Activated T-helper 17 cell treated with anti-CD3 and anti-CD28 coated beads, Interleukin-2, amount 50 U/mL, for 72 hours (primary cell): Measurements from ENCODE around the gene CTNNBIP1. TPM values are rescaled to one million over a fixed set of nuclear protein-coding genes. Genes with fewer than 3 reads are reported as not detected.
A peak's percentile ranks its signal among the peaks of the same experiment; 100 is the strongest.
"Not testable (repeated sequence)": the region's sequence is repeated elsewhere in the genome, so short reads cannot be mapped to it uniquely, and the experiment has no call there.

ENCODE experiments used
- ATAC-seq: fragments of 150-1000 bp; cut with Tn5 transposase; replicated peaks from 2 replicates; pipeline ENCODE4 v1.10.0; 2021; ENCODE audit warnings: mild to moderate bottlenecking, moderate library complexity
- H3K27ac Mint-ChIP-seq: one replicate; pipeline ENCODE4 v1.8.0; 2022; ENCODE audit warnings: mixed read lengths
- H3K27me3 Mint-ChIP-seq: one replicate; pipeline ENCODE4 v1.8.0; 2022; ENCODE audit warnings: mixed read lengths
- H3K36me3 Mint-ChIP-seq: one replicate; pipeline ENCODE4 v1.8.0; 2022; ENCODE audit warnings: low read depth, mild to moderate bottlenecking, mixed read lengths
- H3K4me1 Mint-ChIP-seq: one replicate; pipeline ENCODE4 v1.8.0; 2022; ENCODE audit warnings: mixed read lengths
- H3K4me3 Mint-ChIP-seq: one replicate; pipeline ENCODE4 v1.8.0; 2022; ENCODE audit warnings: mild to moderate bottlenecking, mixed read lengths
- H3K9me3 Mint-ChIP-seq: one replicate; pipeline ENCODE4 v1.8.0; 2022; ENCODE audit warnings: mixed read lengths
- total RNA-seq, 2 donors: library from RNA; stranded (reverse); gene quantifications; one replicate each; pipeline ENCODE4 v1.2.3, GENCODE V29; 2022

Gene CTNNBIP1
- total RNA-seq, 2 donors from 2014 or later: 5.6 to 9.7 TPM

- Mint-ChIP-seq H3K36me3 (no peaks in the 10 kb centered on the region), H3K27ac (no peak overlapping the region), H3K27me3 (no peaks in the 10 kb centered on the region), H3K4me3 (no peak overlapping the region), H3K9me3 (no peaks in the 10 kb centered on the region), H3K4me1 (peaks cover 6% of the 10 kb centered on the region)
- ATAC-seq: no peak
These were observed 95.5 kb downstream of the CTNNBIP1 start for GRCh38 chr1:9814619-9815018.

- H3K27me3 Mint-ChIP-seq: no peaks in the 10 kb centered on the region
- no peaks in the 10 kb centered on the region for H3K36me3 Mint-ChIP-seq
- ATAC-seq: no peak
- no peak overlapping the region for H3K4me3 Mint-ChIP-seq
- no peak overlapping the region for H3K27ac Mint-ChIP-seq
- peaks cover 15% of the 10 kb centered on the region for H3K4me1 Mint-ChIP-seq
- H3K9me3 Mint-ChIP-seq: no peaks in the 10 kb centered on the region
These were observed 98.7 kb downstream of the CTNNBIP1 start for GRCh38 chr1:9811239-9811966.

DNA sequence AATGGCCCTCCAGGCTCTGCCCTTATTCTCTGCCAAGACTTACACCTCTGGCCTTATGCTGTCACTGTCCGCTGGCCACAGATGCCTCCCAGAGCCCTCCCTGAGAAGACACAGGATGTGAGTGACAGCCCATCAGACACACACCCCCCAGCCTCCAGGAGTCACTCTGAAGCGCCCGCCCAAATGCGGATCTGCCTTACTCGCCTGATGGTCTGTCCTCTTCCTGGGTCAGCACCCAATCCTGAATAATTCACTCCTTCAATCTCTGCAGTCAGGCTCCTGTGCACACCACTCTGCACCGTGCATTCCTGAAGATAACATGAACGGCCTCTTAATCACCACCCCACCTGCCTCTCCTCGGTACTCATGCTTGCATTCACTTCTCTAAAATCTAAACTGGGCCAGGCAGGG, 101.0 kb downstream of the CTNNBIP1 start:
- no peaks in the 10 kb centered on the region for H3K27me3 Mint-ChIP-seq
- no peaks in the 10 kb centered on the region for H3K9me3 Mint-ChIP-seq
- no peaks in the 10 kb centered on the region for H3K36me3 Mint-ChIP-seq
- H3K4me3 Mint-ChIP-seq: no peak overlapping the region
- peaks cover 15% of the 10 kb centered on the region for H3K4me1 Mint-ChIP-seq
- H3K27ac Mint-ChIP-seq: peak overlapping the region; percentile 18
- ATAC-seq: no peak

- H3K27me3 Mint-ChIP-seq: no peaks in the 10 kb centered on the region
- ATAC-seq: no peak
- H3K9me3 Mint-ChIP-seq: no peaks in the 10 kb centered on the region
- H3K36me3 Mint-ChIP-seq: no peaks in the 10 kb centered on the region
- no peak overlapping the region for H3K4me3 Mint-ChIP-seq
- no peak overlapping the region for H3K27ac Mint-ChIP-seq
- peaks cover 15% of the 10 kb centered on the region for H3K4me1 Mint-ChIP-seq
These were observed 101.6 kb downstream of the CTNNBIP1 start for GRCh38 chr1:9808459-9808858.

DNA sequence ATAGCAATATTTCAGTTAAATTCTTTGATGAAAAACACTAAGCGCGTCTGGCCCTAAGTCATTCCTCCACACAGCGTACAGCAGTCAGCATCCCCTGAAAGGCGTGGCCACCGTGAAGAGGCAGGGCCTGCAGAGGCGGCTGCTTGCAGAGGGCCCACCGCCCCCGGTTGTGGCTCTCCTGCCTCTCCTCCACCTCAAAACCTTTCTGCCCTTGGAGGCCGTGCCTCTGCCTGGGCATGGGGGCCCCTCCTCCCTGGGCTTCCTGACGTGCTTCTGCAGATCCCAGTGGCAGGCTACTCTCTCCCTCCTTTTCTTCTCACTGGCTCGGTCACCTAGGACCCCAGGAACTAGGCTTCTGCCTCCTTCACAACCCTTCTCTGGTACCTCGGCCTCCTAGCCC, 102.5 kb downstream of the CTNNBIP1 start:
- Mint-ChIP-seq H3K4me1 (peaks cover 15% of the 10 kb centered on the region), H3K36me3 (no peaks in the 10 kb centered on the region), H3K4me3 (no peak overlapping the region), H3K27me3 (no peaks in the 10 kb centered on the region), H3K9me3 (no peaks in the 10 kb centered on the region), H3K27ac (peak overlapping the region; percentile 45)
- no peak for ATAC-seq

DNA sequence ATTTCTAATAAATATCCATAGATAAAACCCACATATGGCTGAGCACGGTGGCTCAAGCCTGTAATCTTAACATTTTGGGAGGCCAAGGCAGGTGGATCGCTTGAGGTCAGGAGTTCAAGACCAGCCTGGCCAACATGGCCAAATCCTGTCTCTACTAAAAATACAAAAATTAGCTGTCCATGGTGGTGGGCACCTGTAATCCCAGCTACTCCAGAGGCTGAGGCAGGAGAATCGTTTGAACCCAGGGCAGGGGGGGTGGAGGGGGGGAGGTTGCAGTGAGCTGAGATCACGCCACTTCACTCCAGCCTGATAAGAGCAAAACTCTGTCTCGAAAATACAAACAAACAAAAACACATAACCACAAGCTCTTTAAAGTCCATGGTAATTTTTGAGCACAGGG, 104.1 kb downstream of the CTNNBIP1 start:
- H3K4me3 Mint-ChIP-seq, H3K27me3 Mint-ChIP-seq, ATAC-seq, H3K36me3 Mint-ChIP-seq, H3K27ac Mint-ChIP-seq, H3K9me3 Mint-ChIP-seq: not testable (repeated sequence)
- peaks cover 14% of the 10 kb centered on the region for H3K4me1 Mint-ChIP-seq

GRCh38 chr1:9805006-9805508, 105.0 kb downstream of the CTNNBIP1 start:
- no peaks in the 10 kb centered on the region for H3K9me3 Mint-ChIP-seq
- H3K4me3 Mint-ChIP-seq: no peak overlapping the region
- no peak overlapping the region for H3K27ac Mint-ChIP-seq
- H3K36me3 Mint-ChIP-seq: no peaks in the 10 kb centered on the region
- no peaks in the 10 kb centered on the region for H3K27me3 Mint-ChIP-seq
- ATAC-seq: no peak
- peaks cover 9% of the 10 kb centered on the region for H3K4me1 Mint-ChIP-seq

DNA sequence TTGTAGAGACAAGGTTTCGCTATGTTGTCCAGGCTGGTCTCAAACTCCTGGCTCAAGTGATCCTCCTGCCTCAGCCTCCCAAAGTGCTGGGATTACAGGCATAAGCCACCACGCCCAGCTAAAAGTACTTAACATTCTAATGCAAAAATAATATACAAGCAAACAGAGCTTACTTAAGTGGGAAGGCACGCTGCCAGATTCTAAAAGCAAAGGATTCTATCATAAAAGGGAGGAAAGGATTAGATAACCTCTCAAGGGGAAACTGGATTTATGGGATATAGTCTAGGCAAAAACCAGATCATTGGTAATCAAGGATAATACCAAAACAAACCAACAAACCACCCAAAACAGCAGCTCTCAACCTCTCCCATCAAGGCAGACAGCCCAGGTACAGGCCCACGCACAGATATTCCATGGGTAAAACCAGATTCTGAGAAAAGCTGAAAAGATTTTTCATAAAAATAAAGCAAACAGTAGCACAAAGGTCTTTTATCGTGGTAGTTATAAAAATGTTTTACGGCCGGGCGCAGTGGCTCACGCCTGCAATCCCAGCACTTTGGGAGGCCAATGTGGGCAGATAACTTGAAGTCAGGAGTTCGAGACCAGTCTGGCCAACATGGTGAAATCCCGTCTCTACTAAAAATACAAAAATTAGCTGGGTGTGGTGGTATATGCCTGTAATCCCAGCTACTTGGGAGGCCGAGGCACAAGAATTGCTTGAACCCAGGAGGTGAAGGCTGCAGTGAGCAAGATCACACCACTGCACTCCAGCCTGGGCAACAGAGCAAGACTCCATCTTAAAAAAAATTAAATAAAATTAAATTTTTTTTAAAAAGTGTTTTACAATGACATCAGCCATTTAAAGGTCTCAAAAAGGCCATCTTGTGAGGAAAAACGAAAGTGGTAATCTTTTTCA, 106.8 kb downstream of the CTNNBIP1 start:
- not testable (repeated sequence) for H3K27ac Mint-ChIP-seq, H3K4me3 Mint-ChIP-seq, H3K9me3 Mint-ChIP-seq, H3K27me3 Mint-ChIP-seq, ATAC-seq, H3K36me3 Mint-ChIP-seq, H3K4me1 Mint-ChIP-seq

DNA sequence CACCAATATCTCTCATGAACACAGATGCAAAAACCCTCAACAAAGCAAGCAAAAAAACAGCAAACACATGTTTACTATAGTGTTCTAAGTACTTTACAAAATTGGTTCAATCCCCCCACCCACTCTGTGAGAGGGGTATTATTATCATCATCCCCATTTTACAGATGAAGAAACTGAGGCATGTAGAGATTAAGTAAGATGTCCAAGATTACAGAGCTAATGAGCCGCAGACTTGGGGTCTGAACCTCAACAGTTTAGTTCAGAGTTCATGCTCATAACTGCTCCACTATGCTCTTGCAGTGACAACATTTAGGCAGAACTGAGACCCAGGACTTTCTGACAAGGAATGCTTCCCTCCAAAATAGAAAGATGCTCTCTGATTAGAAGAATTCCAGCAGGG, 108.2 kb downstream of the CTNNBIP1 start:
- Mint-ChIP-seq H3K4me3 (no peak overlapping the region), H3K9me3 (no peaks in the 10 kb centered on the region), H3K4me1 (peaks cover 15% of the 10 kb centered on the region), H3K27me3 (no peaks in the 10 kb centered on the region), H3K36me3 (no peaks in the 10 kb centered on the region), H3K27ac (no peak overlapping the region)
- no peak for ATAC-seq

Other genes with a start within 250 kb of the CTNNBIP1 start
- gene CLSTN1, start 86.3 kb downstream of the CTNNBIP1 start, total RNA-seq: 10 to 100 TPM; 41.7 to 55.5 TPM
- 10 to 100 TPM; 17.4 to 28.4 TPM for gene LZIC, start 33.1 kb upstream of the CTNNBIP1 start, total RNA-seq
- gene NMNAT1, start 33.2 kb upstream of the CTNNBIP1 start, total RNA-seq: 1 to 10 TPM; 5.5 to 8.4 TPM
- gene RBP7, start 87.0 kb upstream of the CTNNBIP1 start, total RNA-seq: not detected
- gene UBE4B, start 122.7 kb upstream of the CTNNBIP1 start, total RNA-seq: 10 to 100 TPM; 44.2 to 47.4 TPM